Endothelial cell (in vitro differentiated cells): Measurements from ENCODE around the gene MVB12B. TPM values are rescaled to one million over a fixed set of nuclear protein-coding genes. Genes with fewer than 3 reads are reported as not detected.

Source experiments
- DNase-seq: peaks from one replicate; pipeline ENCODE4 v3.0.0; 2021; ENCODE audit warnings: low spot score
- H3K27ac Mint-ChIP-seq: one replicate; pipeline ENCODE4 v1.8.0; 2021; ENCODE audit warnings: mixed read lengths, inconsistent platforms; ENCODE audit not compliant: unreplicated experiment
- H3K27me3 Mint-ChIP-seq: one replicate; pipeline ENCODE4 v1.8.0; 2021; ENCODE audit warnings: mild to moderate bottlenecking, moderate library complexity, mixed read lengths, inconsistent platforms; ENCODE audit not compliant: unreplicated experiment
- H3K36me3 Mint-ChIP-seq: one replicate; pipeline ENCODE4 v1.8.0; 2021; ENCODE audit warnings: mild to moderate bottlenecking, low read depth, mixed read lengths, inconsistent platforms; ENCODE audit not compliant: unreplicated experiment
- H3K4me1 Mint-ChIP-seq: one replicate; pipeline ENCODE4 v1.8.0; 2021; ENCODE audit warnings: mild to moderate bottlenecking, mixed read lengths, inconsistent platforms; ENCODE audit not compliant: unreplicated experiment
- H3K4me3 Mint-ChIP-seq: one replicate; pipeline ENCODE4 v1.8.0; 2021; ENCODE audit warnings: mild to moderate bottlenecking, mixed read lengths, inconsistent platforms; ENCODE audit not compliant: unreplicated experiment
- H3K9me3 Mint-ChIP-seq: one replicate; pipeline ENCODE4 v1.8.0; 2021; ENCODE audit warnings: mixed read lengths, inconsistent platforms; ENCODE audit not compliant: unreplicated experiment
- total RNA-seq: library from RNA; stranded (reverse); fragmentation: NEBNext Ultra II Directional; extraction: Animal tissue kit (Norgen Biotek cat#: 25700); gene quantifications from one replicate; pipeline ENCODE4 v1.2.1, GENCODE V29; 2021; ENCODE audit not compliant: unreplicated experiment
- TF ChIP-seq, protein P1 (sequence below): fragments of 200-600 bp; sonication (generic); IDR thresholded peaks from one replicate; pipeline ENCODE4 v1.5.0; 2021; ENCODE audit warnings: antibody characterized with exemption; ENCODE audit not compliant: unreplicated experiment

MVB12B gene
- total RNA-seq, 1 donor from 2014 or later, result 18.8 TPM

DNA sequence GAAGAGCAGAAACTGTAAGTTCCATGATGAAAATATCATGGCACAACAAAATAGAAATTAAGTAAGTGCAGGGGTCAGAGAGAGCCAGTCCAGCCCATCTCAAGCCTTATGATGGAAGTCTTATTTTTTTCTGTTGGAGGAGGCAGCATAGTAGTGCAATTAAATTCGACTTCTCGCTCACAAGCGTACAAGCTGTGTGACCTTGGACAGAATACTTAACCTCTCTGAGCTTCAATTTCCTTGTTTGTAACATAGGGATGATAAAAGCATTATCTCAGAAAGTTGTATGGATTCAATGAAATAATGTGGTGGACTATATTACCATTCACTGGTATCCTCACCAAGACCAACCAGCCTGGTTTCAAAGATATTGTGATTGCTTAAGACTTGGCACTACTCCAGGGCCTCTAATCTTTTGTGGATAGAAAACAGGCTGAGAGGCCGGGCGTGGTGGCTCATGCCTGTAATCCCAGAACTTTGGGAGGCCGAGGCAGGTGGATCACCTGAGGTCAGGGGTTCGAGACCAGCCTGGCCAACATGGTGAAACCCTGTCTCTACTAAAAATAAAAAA, 26.8 kb upstream of the MVB12B start:
- TF ChIP-seq, protein P1, sequence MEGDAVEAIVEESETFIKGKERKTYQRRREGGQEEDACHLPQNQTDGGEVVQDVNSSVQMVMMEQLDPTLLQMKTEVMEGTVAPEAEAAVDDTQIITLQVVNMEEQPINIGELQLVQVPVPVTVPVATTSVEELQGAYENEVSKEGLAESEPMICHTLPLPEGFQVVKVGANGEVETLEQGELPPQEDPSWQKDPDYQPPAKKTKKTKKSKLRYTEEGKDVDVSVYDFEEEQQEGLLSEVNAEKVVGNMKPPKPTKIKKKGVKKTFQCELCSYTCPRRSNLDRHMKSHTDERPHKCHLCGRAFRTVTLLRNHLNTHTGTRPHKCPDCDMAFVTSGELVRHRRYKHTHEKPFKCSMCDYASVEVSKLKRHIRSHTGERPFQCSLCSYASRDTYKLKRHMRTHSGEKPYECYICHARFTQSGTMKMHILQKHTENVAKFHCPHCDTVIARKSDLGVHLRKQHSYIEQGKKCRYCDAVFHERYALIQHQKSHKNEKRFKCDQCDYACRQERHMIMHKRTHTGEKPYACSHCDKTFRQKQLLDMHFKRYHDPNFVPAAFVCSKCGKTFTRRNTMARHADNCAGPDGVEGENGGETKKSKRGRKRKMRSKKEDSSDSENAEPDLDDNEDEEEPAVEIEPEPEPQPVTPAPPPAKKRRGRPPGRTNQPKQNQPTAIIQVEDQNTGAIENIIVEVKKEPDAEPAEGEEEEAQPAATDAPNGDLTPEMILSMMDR, result no peak
- Mint-ChIP-seq H3K9me3 (no peaks in the 10 kb centered on the region), H3K36me3 (no peaks in the 10 kb centered on the region), H3K27ac (no peak overlapping the region), H3K27me3 (peaks cover 5% of the 10 kb centered on the region), H3K4me1 (no peaks in the 10 kb centered on the region), H3K4me3 (no peak overlapping the region)
- DNase-seq, result no peak

DNA sequence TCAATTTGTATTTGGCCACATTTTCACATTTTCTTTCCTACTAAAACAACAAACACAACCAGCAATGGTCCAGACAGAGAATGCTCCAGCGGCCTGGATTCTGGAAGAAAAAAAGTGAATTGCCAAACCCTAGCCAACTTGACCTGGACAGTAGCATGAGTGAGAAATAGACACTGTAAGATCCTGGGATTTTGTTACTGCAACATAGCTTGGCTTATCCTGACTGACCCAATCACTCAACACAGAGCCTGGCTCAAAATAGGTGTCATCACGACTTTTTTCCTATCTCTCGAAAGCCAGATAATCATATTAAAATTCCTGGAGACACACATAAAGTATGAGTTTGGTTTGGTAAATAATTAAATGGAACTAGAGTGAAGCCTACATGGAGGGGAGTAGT, 25.4 kb upstream of the MVB12B start:
- TF ChIP-seq, protein P1, result no peak
- DNase-seq, result no peak
- Mint-ChIP-seq H3K36me3 (no peaks in the 10 kb centered on the region), H3K9me3 (no peaks in the 10 kb centered on the region), H3K27ac (no peak overlapping the region), H3K27me3 (peaks cover 2% of the 10 kb centered on the region), H3K4me3 (no peak overlapping the region), H3K4me1 (no peaks in the 10 kb centered on the region)

DNA sequence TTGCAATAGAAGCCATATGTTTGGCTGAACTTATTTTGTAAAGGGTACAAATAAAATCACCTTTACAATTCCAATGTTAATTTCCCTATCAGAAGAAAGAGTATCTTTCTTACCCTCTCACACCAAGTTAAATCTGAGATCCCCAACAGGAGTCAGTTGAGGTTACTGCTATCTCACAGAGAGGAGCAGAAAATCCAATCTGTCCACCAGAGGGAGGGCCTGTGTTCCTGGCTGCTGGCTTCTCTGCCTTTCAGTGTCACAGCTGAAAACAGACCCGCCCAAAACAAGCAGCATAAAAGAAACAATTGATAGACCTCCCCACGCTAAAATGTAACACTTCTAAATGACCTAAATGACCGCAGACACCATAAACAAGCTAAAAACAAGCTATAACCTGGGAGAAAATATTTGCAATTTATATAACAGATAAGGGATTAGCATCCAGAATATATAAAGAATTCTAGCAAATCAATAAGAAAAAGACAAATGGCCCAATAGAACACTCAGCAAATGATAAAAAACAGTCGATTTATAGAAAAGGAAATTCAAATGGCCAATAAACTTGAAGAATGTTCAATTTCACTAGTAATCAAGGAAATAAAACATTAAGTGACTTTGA, 24.5 kb upstream of the MVB12B start:
- TF ChIP-seq, protein P1, result peak; percentile 61
- H3K4me1 Mint-ChIP-seq, result no peaks in the 10 kb centered on the region
- DNase-seq, result peak; percentile 75
- H3K27ac Mint-ChIP-seq, result no peak overlapping the region
- no peaks in the 10 kb centered on the region for H3K36me3 Mint-ChIP-seq
- no peaks in the 10 kb centered on the region for H3K9me3 Mint-ChIP-seq
- H3K27me3 Mint-ChIP-seq, result no peaks in the 10 kb centered on the region
- no peak overlapping the region for H3K4me3 Mint-ChIP-seq

DNA sequence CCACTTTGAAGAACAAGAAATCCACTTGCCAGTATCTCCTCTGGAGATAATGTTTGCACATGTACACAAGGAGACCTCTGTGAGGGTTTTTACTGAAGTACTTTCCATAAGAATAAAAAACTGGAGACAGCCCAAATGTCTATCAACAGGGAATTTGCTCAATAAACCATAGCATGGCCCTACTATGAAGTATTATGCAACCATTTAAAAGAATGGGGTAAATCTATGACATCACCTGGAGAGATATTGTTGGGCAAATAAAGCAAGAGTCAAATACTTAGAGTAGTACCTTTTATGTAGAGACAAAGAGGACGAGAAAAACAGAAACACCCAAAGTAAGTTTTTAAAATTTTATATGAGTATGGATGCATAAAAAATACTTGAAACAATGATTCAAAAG, 23.9 kb upstream of the MVB12B start:
- no peak for DNase-seq
- Mint-ChIP-seq H3K36me3 (no peaks in the 10 kb centered on the region), H3K27me3 (no peaks in the 10 kb centered on the region), H3K4me3 (no peak overlapping the region), H3K4me1 (no peaks in the 10 kb centered on the region), H3K27ac (no peak overlapping the region), H3K9me3 (no peaks in the 10 kb centered on the region)
- TF ChIP-seq, protein P1, result no peak

DNA sequence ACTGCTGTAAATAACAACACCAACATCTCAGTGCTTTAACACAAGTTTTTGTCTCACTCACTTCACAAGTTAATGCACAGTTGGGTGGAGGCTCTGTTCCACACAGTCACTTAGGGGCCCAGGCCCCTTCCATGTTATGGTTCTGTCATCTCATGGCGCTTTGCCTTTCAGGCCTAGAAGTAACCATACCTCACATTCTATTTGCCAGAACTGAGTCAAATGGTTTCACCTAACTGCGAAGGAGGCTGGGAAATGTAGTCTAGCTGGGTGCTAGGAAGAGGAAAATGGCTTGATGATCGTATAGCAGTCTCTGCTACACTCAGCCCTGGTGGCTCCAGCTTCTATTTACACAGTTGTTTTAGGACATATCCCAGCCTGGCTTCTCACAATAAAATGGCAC, 23.1 kb upstream of the MVB12B start:
- no peak for DNase-seq
- TF ChIP-seq, protein P1, result no peak
- Mint-ChIP-seq H3K36me3 (no peaks in the 10 kb centered on the region), H3K4me1 (no peaks in the 10 kb centered on the region), H3K4me3 (no peak overlapping the region), H3K9me3 (no peaks in the 10 kb centered on the region), H3K27ac (no peak overlapping the region), H3K27me3 (no peaks in the 10 kb centered on the region)
